HEK293T (cell line): Measurements from ENCODE around the gene RTTN.

ENCODE experiments used
- BHLHE40 ChIP-seq: fragments of 450-650 bp; IDR thresholded peaks from 2 replicates; pipeline ENCODE4 v1.6.1; 2016; ENCODE audit warnings: mild to moderate bottlenecking, moderate library complexity, borderline replicate concordance
- ELF4 ChIP-seq: fragments of 450-650 bp; IDR thresholded peaks from 2 replicates; pipeline ENCODE4 v1.6.1; 2017; ENCODE audit warnings: antibody characterized with exemption
- FOXA1 ChIP-seq: fragments of 450-650 bp; IDR thresholded peaks from 2 replicates; pipeline ENCODE4 v1.6.1; 2016; ENCODE audit warnings: mild to moderate bottlenecking
- FOXK2 ChIP-seq: fragments of 450-650 bp; IDR thresholded peaks from 2 replicates; pipeline ENCODE4 v1.6.1; 2016; ENCODE audit warnings: mild to moderate bottlenecking
- FOXM1 ChIP-seq: fragments of 450-650 bp; IDR thresholded peaks from 2 replicates; pipeline ENCODE4 v1.6.1; 2017; ENCODE audit warnings: mild to moderate bottlenecking, borderline replicate concordance
- LEF1 ChIP-seq: fragments of 450-650 bp; IDR thresholded peaks from 2 replicates; pipeline ENCODE4 v1.6.1; 2017; ENCODE audit warnings: mild to moderate bottlenecking, borderline replicate concordance
- SP1 ChIP-seq: fragments of 450-650 bp; IDR thresholded peaks from 2 replicates; pipeline ENCODE4 v1.6.1; 2017
- SUZ12 ChIP-seq: fragments of 450-650 bp; IDR thresholded peaks from 2 replicates; pipeline ENCODE4 v1.6.1; 2016; ENCODE audit warnings: mild to moderate bottlenecking

- TF ChIP-seq ELF4 = no peak
- TF ChIP-seq LEF1 = no peak
- no peak for TF ChIP-seq SP1
- no peak for TF ChIP-seq FOXA1
- TF ChIP-seq FOXM1 = no peak
- TF ChIP-seq SUZ12 = no peak
- no peak for TF ChIP-seq BHLHE40
- TF ChIP-seq FOXK2 = no peak
These were observed 177.4 kb downstream of the RTTN start for GRCh38 chr18:70028084-70028483.
